Femur (tissue), 1 donor: ENCODE measurements around the gene CNPPD1.

ENCODE experiments used
- DNase-seq: peaks from one replicate; pipeline ENCODE4 v3.0.0-alpha.2; 2017

CNPPD1 gene

GRCh38 chr2:219158025-219158424, 18.7 kb downstream of the CNPPD1 start:
- no peak for DNase-seq

DNA sequence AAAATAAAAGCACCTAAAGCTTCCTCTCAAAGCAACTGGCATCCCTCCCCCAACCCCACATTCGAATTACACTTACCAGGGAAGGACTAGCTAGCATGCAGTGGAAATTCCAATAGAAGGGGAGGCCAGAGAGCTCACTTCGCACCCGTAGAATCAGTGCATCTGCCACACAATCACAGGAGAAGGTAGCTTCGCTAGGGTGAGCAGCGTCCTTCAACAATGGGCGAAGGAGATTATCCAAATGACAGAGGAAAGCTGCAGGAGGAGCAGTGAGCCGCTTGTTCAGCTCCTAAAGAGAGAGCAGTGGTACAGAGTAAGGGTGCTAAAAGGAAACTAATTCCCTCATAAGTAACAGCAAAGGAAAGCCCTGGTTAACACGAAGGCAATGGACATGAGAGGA, 19.3 kb downstream of the CNPPD1 start:
- no peak for DNase-seq

GRCh38 chr2:219155054-219155644, 21.6 kb downstream of the CNPPD1 start:
- no peak for DNase-seq

DNA sequence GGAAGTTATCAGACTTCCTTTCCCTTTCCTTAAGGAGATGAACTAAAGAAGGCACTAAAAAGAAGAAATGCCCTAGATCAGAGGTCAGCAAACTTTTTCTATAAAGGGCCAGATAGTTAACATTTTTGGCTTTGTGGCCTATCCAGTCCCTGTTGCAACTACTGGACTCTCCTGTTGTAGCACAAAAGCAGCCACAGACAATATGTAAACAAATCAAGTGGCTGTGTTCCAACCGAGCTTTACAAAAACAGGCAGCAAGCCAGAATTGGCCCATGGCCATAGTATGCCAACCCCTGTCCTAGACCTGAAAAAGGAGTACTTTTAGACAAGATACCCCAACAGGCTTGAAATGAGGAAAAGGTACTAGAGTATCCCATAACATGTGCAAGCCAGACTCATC, 27.1 kb downstream of the CNPPD1 start:
- no peak for DNase-seq

GRCh38 chr2:219142329-219142728, 34.4 kb downstream of the CNPPD1 start:
- DNase-seq = peak; percentile 61

- DNase-seq = no peak
Observed at GRCh38 chr2:219140722-219141121, 36.0 kb downstream of the CNPPD1 start.

DNA sequence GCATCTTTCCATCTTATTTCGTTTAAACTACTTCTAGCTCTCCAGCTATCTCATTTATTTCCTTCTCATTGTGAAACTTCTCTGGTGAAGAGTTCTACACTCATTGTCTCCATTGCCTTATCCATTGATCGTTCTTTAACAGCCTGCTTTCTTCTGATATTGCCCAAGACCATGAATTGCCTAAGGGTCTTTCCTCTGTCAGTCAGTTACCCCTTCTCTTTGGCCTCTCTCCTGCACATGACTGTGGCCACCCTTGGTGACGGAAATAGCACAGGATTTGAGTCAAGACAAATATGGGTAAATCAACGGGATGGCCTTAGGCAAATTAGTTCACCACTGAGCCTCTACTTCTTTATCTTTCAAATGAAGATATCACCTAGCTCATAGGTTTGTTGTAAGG, 42.7 kb downstream of the CNPPD1 start:
- DNase-seq = no peak

- DNase-seq = no peak
Observed at GRCh38 chr2:219131744-219132143, 45.0 kb downstream of the CNPPD1 start.

GRCh38 chr2:219131327-219131726, 45.4 kb downstream of the CNPPD1 start:
- DNase-seq = no peak

GRCh38 chr2:219129589-219129988, 47.1 kb downstream of the CNPPD1 start:
- peak; percentile 40 for DNase-seq

- no peak for DNase-seq
Observed at GRCh38 chr2:219128396-219128795, 48.3 kb downstream of the CNPPD1 start.

- no peak for DNase-seq
Observed at GRCh38 chr2:219127037-219127635, 49.6 kb downstream of the CNPPD1 start.

DNA sequence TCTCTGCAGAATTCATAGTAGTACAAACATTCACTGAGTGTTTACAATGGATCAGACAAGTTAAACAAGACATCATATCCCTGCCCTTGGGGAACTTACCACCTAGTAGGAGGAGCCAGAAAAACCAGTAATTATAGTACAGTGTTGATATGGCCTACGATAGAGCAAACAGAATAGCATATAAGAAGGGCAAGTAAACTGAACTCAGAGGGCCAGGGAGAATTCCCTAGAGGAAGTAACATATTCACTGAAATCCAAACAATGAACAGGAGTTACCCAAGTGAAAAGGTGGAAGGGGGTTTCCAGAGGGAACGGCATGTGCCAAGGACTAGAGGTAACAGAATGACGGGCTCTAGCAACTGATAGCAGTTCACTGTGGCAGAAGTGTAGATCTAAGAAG, 50.2 kb downstream of the CNPPD1 start:
- no peak for DNase-seq

GRCh38 chr2:219125886-219126270, 50.8 kb downstream of the CNPPD1 start:
- DNase-seq = no peak

- peak; percentile 66 for DNase-seq
Observed at GRCh38 chr2:219125225-219125885, 51.4 kb downstream of the CNPPD1 start.

GRCh38 chr2:219124381-219125110, 52.2 kb downstream of the CNPPD1 start:
- DNase-seq = peak; percentile 33

GRCh38 chr2:219123356-219124135, 53.2 kb downstream of the CNPPD1 start:
- no peak for DNase-seq

GRCh38 chr2:219122202-219122980, 54.3 kb downstream of the CNPPD1 start:
- no peak for DNase-seq
